ENCODE measurements around the gene IGFALS.

The IGFALS gene

GRCh38 chr16:1744338-1744840 is 49.1 kb downstream of the IGFALS start:
- DNase-seq (ENCODE audit: low read depth in 2 of 2): no peak

GRCh38 chr16:1743376-1744337 is 49.8 kb downstream of the IGFALS start:
- no peak for DNase-seq (ENCODE audit: low read depth in 2 of 2)

GRCh38 chr16:1741553-1742165 is 51.8 kb downstream of the IGFALS start:
- DNase-seq (ENCODE audit: low read depth in 2 of 2): no peak

GRCh38 chr16:1740781-1741490 is 52.6 kb downstream of the IGFALS start:
- no peak for DNase-seq (ENCODE audit: low read depth in 2 of 2)
